ENCODE measurements around the gene THBS1.

THBS1 gene

GRCh38 chr15:39580485-39581241 lies at the start of gene THBS1:
THBS1 (plus strand) TSS chr15:39581079; CDS start chr15:39581858, 779 bp downstream.
- peak; percentile 32 to 35 for DNase-seq (ENCODE audit: low read depth in 2 of 2)

DNA sequence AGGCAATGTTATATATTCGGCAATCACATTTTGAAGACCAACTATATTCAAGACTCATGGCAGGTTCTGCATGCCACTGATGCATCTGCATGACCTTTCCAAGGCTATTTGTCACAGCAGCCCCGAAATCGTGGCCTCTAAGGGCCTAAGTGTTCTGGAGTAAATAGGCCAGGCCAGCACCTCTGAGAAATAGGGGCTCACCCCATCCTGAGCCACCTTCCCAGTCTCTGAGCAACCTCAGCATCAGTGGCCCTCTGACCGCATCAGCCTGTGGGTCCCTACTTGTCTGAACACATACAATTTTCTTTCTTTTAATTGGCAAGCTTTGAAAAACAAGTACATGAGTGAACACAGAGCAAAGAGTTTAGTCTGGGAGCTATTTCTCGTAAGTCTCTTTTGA lies 45.9 kb upstream of the THBS1 start:
- DNase-seq (ENCODE audit: low read depth in 2 of 2): no peak

DNA sequence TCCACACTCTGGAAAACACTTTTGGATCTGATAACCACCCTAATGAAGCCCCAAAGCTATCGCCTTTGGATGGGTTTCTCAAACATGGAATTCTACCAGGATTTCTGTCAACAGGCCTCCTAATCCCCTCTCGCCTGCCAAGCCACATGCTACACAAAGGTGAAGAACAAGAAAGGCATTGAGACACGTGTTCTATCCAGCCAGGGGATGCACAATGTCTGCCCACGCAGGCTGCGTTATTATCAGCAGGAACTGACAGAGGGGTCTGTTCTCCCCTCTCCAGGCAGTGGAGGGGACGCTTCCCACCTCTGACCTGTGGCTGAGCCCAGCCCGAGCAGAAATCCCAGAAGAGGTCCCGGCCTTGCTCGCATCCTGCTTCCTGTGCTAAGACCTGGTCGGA lies 45.4 kb upstream of the THBS1 start:
- no peak for DNase-seq (ENCODE audit: low read depth in 2 of 2)

GRCh38 chr15:39538936-39539335 lies 41.9 kb upstream of the THBS1 start:
- DNase-seq (ENCODE audit: low read depth in 2 of 2): no peak

DNA sequence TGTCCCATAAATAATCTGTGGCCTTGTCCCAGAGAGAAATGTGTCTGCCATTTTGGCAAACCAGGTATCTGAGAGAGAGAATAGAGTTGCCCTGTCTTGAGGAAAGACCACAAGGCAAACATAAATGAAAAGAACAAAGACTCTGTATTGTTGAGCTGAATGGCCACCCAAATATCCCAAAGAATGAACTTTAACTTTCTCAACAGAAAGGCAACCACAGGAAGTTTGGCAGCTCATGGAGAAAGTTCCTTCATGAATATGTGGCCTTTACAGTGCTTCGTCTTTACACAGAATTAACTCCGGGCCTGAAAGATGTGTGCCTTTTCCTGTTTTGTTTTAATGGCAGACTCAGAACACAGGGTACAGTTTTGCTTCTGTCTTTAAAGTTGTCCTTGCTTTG lies 41.4 kb upstream of the THBS1 start:
- DNase-seq (ENCODE audit: low read depth in 2 of 2): no peak

DNA sequence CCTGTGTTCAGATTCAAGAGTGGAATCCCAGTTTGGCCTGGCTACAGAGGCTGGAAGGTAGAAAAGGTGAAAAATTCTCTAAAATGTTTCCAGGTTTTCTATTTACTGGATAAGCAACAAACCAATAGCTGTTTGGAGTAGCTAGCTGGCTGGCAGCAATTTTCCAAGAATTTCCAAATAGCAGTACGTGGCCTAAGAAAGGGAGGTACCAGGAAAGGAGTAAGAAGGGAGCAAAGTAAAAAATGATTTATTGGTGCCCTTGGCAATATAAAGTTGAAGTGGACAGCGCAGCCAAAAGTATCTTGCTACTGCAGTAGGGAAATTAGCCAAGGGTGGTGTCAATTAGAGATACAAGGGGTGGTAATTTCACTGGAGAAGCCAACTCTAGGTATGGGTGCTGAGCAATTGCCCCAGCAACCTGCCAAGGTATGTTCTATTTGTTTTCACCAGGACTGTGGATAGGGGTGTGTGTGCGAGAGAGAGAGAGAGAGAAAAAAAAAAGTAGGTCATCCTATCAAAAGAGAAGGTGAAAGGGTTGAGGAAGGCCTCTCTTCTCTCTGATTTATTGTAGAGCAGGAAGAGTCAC lies 40.8 kb upstream of the THBS1 start:
- DNase-seq (ENCODE audit: low read depth in 2 of 2): no peak

GRCh38 chr15:39542385-39543065 lies 38.4 kb upstream of the THBS1 start:
- no peak for DNase-seq (ENCODE audit: low read depth in 2 of 2)

DNA sequence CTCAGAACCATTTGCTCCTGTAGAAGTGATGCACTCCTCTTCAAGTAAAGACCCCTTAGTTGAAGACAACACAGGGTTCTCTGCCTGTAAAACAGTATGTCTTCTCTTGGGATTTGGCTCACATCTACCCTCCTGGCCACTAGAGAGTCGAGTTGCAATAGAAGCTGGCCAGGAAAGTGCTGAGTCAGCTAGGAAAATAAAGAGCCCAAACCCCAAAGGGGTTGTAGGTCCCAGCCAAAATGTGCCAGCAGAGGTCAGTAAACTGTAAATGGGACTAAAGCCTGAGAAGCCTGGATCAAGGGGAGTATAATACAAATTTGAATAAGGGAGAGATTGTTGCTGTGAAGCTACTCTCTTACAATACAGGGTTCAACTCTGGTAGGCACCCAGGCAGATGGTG lies 37.2 kb upstream of the THBS1 start:
- no peak for DNase-seq (ENCODE audit: low read depth in 2 of 2)

- no peak for DNase-seq (ENCODE audit: low read depth in 2 of 2)
Observed at GRCh38 chr15:39546842-39547241, 34.0 kb upstream of the THBS1 start.

- no peak for DNase-seq (ENCODE audit: low read depth in 2 of 2)
Observed at GRCh38 chr15:39548561-39548960, 32.3 kb upstream of the THBS1 start.

GRCh38 chr15:39549912-39550311 lies 31.0 kb upstream of the THBS1 start:
- DNase-seq (ENCODE audit: low read depth in 2 of 2): no peak

DNA sequence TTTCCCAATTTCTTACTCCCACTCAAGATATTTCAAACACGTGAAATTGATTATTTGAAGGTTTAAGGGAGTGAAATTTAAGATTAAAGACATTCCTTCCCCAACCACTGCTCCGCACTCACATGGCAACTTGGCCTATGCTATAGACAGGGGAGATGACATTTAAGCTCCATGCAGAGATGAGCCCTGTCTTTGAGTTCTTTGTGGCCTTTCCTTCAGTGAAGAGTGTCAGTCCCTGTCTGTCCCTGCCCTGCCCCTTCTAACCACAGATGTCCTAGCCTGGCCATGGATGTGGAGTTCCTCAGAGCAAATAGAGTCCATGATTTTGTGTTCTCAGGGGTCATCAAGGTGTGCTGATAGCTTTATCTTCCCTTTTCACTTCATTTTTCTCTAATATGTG lies 29.4 kb upstream of the THBS1 start:
- DNase-seq (ENCODE audit: low read depth in 2 of 2): no peak

DNA sequence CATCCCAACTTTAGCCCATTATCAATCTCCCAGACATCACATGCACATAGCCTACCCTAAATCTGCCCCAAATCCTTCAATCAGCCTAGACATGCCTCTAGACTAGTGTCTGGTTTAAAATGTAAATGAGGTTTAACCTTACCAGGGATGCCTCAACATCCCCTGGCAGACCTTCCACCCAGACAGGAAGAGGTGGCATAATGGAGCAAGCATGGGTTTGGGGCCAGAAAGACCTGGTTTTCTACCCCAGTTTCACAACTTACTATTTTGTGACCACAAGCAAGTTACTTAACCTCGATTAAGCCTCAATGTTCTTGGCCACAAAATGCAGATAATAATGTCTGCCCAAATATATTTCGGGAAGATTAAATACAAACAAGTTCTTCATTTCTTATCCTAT lies 28.3 kb upstream of the THBS1 start:
- no peak for DNase-seq (ENCODE audit: low read depth in 2 of 2)

- DNase-seq (ENCODE audit: low read depth in 2 of 2): no peak
Observed at GRCh38 chr15:39553947-39554693, 26.8 kb upstream of the THBS1 start.

DNA sequence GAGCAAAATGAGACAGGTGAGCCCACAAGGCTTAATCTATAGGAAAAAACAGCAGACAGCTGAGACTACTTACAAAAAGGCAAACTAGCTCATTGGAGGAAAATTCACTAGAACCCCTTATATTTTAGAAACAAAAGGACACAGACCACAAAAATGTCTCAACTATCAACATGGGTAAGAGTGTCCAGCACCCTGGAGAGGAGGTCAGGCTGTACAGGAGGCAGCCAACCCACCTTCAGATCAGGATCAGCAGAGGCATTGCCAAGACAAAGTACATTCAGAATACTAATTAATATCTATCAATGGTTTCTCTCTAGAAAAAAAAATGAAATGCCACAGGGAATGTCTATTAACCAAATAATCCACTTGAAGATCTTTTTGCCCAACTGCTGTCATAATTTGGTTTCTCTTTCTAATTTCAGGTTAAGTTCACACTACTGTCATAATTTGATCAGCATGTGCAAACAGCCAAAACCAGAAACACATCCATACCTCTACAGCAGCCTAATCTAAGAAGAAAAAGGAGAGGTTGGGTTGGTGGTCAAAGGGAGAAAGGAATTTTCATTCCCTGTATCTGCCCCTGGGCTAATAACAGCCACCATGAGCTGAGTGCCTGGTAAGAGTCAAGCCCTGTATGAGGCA lies 26.0 kb upstream of the THBS1 start:
- no peak for DNase-seq (ENCODE audit: low read depth in 2 of 2)

DNA sequence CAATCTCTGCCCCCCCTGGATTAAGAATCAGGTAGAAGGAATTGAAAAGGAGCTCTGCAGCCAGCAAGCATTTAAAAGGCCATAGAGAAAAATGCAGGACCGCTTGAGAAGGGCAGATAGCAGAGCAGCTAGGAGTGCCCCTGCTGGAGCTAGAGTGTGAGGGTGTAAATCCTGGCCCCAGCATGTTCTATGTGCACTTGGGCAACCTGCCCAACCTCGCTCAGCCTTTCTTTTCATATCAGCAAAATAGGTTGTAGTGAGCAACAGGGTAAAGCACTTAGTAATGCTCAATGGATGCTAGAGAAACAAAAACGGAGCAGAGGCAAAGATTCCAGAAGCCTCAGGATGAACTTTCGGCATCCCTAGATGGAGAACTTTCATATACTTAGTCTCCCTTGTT lies 25.0 kb upstream of the THBS1 start:
- no peak for DNase-seq (ENCODE audit: low read depth in 2 of 2)

GRCh38 chr15:39556461-39556860 lies 24.4 kb upstream of the THBS1 start:
- no peak for DNase-seq (ENCODE audit: low read depth in 2 of 2)

DNA sequence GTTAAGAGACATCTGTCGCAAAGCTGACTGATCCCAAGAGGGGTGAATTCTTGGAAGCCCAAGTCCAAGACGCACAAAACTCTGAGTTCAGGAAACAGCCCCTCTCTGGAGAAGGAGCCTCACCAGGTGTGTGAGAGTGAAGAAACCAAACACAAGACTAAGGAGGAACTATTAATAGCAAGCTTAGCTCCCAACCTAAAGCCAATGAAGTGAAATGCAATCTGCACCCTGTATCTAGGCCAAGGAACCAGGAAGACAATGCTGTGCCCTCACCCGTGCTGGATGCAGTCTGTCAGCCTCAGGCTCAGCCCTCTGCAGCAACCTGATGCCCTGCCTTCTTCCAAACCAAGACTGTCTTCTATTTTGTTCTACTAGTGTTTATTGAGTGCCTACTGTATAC lies 22.5 kb upstream of the THBS1 start:
- DNase-seq (ENCODE audit: low read depth in 2 of 2): no peak

GRCh38 chr15:39564972-39565665 lies 15.8 kb upstream of the THBS1 start:
- no peak for DNase-seq (ENCODE audit: low read depth in 2 of 2)

GRCh38 chr15:39565851-39566250 lies 15.0 kb upstream of the THBS1 start:
- DNase-seq (ENCODE audit: low read depth in 2 of 2): no peak

- DNase-seq (ENCODE audit: low read depth in 2 of 2): no peak
Observed at GRCh38 chr15:39573287-39573686, 7.6 kb upstream of the THBS1 start.

Measured in stimulated activated CD8-positive, alpha-beta memory T cell treated with anti-CD3 and anti-CD28 coated beads, Interleukin-2, amount 100 ng/mL, for 48 hours (primary cell).